Adrenal gland (tissue), 5 donors: ENCODE measurements around the gene PSMD12.

Experiments
- POLR2A ChIP-seq, 2 donors: fragments of 450-650 bp; IDR thresholded peaks; one replicate each; pipeline ENCODE4 v1.6.1; 2017; ENCODE audit warnings: antibody characterized with exemption in 2 of 2, mild to moderate bottlenecking in 2 of 2, moderate library complexity in 1 of 2
- TF ChIP-seq, protein P1 (sequence below), 6 experiments: fragments of 450-650 bp in 4 of 6; fragments of 200-600 bp in 2 of 6; sonication (generic) in 1 of 6; IDR thresholded peaks; 1 replicate in 5 of 6; 2 replicates in 1 of 6; pipeline versions ENCODE4 v1.5.1 to v1.8.0; 2016 to 2021; ENCODE audit warnings: antibody characterized with exemption in 6 of 6, mild to moderate bottlenecking in 2 of 6, moderate library complexity in 1 of 6
- donor health status: DM: no; HTN: no; CAD: no.

GRCh38 chr17:67359960-67360791, 6.2 kb downstream of the PSMD12 start:
- TF ChIP-seq, protein P1, sequence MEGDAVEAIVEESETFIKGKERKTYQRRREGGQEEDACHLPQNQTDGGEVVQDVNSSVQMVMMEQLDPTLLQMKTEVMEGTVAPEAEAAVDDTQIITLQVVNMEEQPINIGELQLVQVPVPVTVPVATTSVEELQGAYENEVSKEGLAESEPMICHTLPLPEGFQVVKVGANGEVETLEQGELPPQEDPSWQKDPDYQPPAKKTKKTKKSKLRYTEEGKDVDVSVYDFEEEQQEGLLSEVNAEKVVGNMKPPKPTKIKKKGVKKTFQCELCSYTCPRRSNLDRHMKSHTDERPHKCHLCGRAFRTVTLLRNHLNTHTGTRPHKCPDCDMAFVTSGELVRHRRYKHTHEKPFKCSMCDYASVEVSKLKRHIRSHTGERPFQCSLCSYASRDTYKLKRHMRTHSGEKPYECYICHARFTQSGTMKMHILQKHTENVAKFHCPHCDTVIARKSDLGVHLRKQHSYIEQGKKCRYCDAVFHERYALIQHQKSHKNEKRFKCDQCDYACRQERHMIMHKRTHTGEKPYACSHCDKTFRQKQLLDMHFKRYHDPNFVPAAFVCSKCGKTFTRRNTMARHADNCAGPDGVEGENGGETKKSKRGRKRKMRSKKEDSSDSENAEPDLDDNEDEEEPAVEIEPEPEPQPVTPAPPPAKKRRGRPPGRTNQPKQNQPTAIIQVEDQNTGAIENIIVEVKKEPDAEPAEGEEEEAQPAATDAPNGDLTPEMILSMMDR (IDR thresholded peaks at IDR 0.05), result peak in 2 of 6 experiments; percentile 13 to 16
- no peak for TF ChIP-seq POLR2A (IDR thresholded peaks at IDR 0.05)
